Thyroid gland (tissue), 4 donors: Measurements from ENCODE around the gene PIP.
"Not testable (repeated sequence)": the region's sequence is repeated elsewhere in the genome, so short reads cannot be mapped to it uniquely, and the experiment has no call there.

ENCODE experiments used
- CTCF ChIP-seq, 6 experiments: fragments of 200-600 bp in 3 of 6; fragments of 450-650 bp in 3 of 6; sonication (generic) in 3 of 6; IDR thresholded peaks; one replicate each; pipeline ENCODE4 v1.5.1; 2016 to 2019; ENCODE audit warnings: antibody characterized with exemption in 6 of 6, mild to moderate bottlenecking in 2 of 6, inconsistent platforms in 1 of 6, moderate library complexity in 1 of 6
- POLR2A ChIP-seq, 2 donors: fragments of 450-650 bp; IDR thresholded peaks; one replicate each; pipeline ENCODE4 v1.6.1; 2017; ENCODE audit warnings: antibody characterized with exemption in 2 of 2, mild to moderate bottlenecking in 2 of 2, moderate library complexity in 1 of 2

GRCh38 chr7:143180771-143181170 is 48.9 kb downstream of the PIP start:
- not testable (repeated sequence) for TF ChIP-seq CTCF, POLR2A (IDR thresholded peaks at IDR 0.05)
